HG02623 (cell line): ENCODE results near the gene S100P.
"Not testable (repeated sequence)": the region's sequence is repeated elsewhere in the genome, so short reads cannot be mapped to it uniquely, and the experiment has no call there.

Experiments used
- ATAC-seq: cut with Tn5 transposase; IDR thresholded peaks from one replicate; pipeline ENCODE4 v1.9.1; 2021; ENCODE audit warnings: moderate library complexity; ENCODE audit not compliant: unreplicated experiment

S100P gene

GRCh38 chr4:6672541-6673190, 21.0 kb upstream of the S100P start:
- not testable (repeated sequence) for ATAC-seq

DNA sequence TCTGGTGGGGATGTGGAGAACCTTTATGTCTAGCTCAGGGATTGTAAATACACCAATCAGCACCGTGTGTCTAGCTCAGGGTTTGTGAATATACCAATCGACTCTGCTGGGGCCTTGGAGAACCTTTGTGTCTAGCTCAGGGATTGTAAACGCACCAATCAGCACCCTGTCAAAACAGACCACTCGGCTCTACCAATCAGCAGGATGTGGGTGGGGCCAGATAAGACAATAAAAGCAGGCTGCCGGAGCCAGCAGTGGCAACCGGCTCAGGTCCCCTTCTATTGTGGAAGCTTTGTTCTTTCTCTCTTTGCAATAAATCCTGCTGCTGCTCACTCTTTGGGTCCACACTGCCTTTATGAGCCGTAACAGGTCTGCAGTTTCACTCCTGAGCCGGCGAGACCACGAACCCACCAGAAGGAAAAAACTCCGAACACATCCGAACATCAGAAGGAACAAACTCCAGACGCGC, 20.5 kb upstream of the S100P start:
- not testable (repeated sequence) for ATAC-seq

GRCh38 chr4:6673660-6674499, 19.8 kb upstream of the S100P start:
- peak; percentile 72 for ATAC-seq

DNA sequence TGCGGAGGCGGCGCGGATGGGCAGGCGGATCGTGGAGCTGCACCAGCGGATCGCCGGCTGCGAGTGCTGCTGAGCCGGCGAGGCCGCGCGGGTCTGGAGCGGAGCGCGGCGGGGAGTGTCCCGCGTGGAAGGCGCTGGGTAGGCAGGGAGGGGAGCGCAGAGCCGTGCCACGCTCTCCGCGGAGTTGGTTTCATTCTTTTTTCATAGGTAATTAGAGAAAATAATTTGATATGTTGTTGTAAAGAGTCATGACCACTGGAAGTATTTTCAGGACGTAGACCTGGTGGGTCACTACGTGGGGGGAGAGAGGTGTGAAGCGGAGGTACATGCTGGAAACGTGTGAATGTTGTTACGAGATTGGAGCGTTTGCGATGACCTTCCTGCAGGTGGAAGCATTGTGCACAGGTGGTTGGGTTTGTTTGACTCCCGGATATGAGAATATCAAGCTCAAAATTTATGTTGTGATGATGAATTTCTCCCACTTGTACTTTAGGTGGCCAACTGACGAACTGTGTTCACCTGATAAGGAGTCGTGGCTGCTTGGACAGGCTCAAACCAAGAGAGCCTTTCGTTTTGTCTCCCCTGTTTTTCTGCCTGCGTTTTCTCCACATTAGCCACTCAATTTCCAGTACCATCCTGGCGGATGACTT, 19.1 kb upstream of the S100P start:
- ATAC-seq, result peak; percentile 24

DNA sequence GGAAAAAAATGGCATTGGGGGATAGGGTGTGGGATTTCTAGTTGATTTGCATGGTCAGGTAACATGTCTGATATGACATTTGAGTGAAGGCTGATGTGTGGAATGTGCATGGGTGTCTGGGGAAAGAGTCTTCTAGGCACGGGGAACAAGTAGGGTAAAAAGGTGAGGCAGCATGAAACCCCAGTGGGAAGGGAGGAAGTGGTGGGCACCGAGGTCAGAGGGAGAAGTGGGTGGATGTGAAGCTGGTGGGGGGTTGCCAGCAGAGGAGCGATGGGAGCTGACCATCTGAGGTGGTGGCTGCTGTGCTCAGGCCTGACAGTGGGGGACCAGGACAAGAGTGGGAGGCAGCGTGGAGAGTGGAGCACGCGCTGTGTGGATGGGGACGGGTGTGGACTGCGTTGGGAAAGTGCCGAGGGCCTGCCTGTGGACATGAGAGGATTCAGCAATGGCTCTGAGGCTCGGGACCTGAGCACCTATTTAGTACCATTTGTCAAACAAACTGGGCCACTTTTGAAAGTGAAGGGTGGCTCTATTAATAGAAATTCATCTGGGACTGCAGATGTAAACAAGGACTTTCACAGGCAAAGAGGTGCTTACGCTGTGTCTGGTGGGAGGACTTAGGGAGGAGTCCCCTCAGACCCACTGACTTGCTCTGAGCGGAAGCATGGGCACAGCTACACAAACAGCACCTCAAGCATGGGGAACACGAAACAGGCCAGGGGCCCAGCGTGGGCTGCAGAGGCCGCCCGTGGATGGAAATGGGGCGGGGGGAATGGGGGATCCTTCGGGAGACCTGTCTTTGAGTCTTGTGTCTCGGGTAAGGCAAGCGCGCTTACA, 16.7 kb upstream of the S100P start:
- no peak for ATAC-seq

- no peak for ATAC-seq
Observed at GRCh38 chr4:6680372-6681034, 13.2 kb upstream of the S100P start.

DNA sequence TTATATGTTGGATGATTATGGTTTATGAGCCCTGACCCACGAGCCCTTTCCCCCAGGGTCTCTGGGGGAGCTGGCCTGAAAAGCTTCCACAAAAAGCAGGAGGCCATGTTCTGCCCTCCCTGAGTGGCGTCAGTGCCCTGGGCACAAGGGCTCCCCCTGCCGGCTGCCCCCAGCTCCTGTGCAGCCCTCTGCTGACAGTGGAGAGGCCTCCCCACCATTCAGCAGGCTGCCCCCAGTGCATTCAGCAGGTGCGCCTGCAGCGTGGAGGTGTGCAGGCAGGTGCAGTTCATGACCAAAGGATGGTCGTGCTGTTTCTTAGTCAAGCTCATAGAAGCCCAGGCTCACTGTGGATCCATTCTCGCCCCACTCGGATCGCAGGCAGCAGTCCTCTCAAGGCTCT, 12.5 kb upstream of the S100P start:
- ATAC-seq, result no peak

DNA sequence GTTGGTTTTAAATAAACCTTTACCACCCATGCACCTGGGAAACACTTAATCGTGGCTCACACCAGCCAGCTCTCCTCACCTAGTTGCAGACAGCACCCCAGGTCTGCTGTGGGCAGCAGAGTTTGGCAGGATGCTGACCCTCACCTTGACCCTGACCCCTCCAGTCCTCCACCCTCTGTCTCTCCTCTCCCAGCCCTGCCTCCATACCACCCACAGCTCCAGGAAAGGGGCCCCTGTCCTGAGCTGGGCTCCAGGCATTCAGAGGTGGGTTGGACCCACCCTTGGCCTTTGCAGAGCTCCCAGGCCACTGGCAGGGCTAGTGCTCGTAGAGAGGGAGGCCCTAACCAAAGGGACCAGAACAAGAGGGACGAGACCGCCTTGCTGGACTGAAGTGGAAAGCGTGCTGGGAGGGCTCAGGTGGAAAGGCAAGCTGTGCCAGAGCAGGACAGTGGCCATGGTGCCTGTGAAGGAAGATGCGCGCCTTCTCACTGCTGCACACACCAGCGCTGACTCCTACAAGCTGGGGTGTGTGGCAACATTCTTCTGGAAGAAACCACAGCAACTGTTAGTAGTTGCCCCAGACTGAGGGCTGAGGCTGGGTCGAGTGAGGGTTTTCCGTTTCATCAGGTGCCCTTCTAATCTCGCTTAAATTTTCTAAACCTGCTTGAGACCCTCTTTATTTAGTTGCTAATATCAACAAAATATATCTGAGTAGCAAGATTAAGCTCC, 10.7 kb upstream of the S100P start:
- no peak for ATAC-seq

GRCh38 chr4:6684656-6685055, 9.0 kb upstream of the S100P start:
- ATAC-seq, result no peak

GRCh38 chr4:6686104-6686787, 7.4 kb upstream of the S100P start:
- ATAC-seq, result no peak

GRCh38 chr4:6687947-6688878, 5.5 kb upstream of the S100P start:
- ATAC-seq, result no peak

- peak; percentile 75 for ATAC-seq
Observed at GRCh38 chr4:6688879-6689505, 4.7 kb upstream of the S100P start.

- ATAC-seq, result no peak
Observed at GRCh38 chr4:6689506-6689960, 4.1 kb upstream of the S100P start.

GRCh38 chr4:6692379-6692778, 1.3 kb upstream of the S100P start:
- no peak for ATAC-seq

GRCh38 chr4:6692806-6693205, 872 bp upstream of the S100P start:
- ATAC-seq, result no peak

DNA sequence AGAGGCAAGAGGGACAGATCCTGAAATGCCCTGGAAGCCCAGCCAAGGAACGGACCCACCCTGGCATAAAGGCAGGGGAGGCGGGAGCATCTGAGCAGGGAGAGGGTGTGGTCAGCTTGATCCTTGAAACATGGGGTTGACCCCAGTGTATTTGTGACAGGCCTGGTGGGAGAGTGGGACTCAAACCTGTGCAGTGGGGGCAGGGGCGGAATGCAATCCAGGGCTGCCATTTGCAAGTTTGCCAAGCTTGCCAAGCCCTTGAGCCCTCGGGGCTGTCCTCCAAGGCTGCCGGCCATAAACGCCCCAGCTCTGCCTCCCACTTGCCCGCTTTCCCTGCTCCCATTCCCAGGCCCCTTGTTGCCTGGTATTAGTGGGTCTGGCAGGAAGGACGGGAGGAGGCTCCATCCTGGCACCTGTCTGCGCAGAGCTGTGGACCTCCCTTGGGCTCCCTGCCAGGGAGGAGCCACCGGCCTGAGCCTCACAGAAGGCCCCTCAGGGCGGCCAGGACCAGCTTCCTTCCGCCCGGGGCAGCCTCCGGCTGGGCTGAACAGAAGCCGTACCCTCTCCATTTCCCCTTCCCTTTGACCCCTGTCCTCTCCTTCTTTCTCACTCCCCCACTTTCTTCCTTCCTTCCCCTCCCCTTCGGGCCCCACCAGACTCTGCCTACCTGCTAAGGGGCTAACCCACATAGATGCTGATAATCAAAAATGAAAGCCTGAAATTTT, 661 bp downstream of the S100P start:
- no peak for ATAC-seq
